K562 (cell line): ENCODE data around the gene CNPY2. TPM values are rescaled to one million over a fixed set of nuclear protein-coding genes. Genes with fewer than 3 reads are reported as not detected.

ENCODE experiments used
- CHAMP1 ChIP-seq: fragments of 450-650 bp; IDR thresholded peaks from 2 replicates; pipeline ENCODE4 v1.6.1; 2016; ENCODE audit warnings: mild to moderate bottlenecking
- DACH1 ChIP-seq: fragments of 450-650 bp; IDR thresholded peaks from 2 replicates; pipeline ENCODE4 v1.6.1; 2018; ENCODE audit not compliant: partially characterized antibody
- HCFC1 ChIP-seq: IDR thresholded peaks from 2 replicates; pipeline ENCODE4 v1.6.1; 2012; ENCODE audit warnings: low read depth, low read length, improper control_type of control experiment
- LARP7 ChIP-seq: fragments of 450-650 bp; IDR thresholded peaks from 2 replicates; pipeline ENCODE4 v1.6.1; 2016
- MGA ChIP-seq: fragments of 450-650 bp; IDR thresholded peaks from 2 replicates; pipeline ENCODE4 v1.6.1; 2016; ENCODE audit warnings: mild to moderate bottlenecking, moderate library complexity
- RB1 ChIP-seq: fragments of 450-650 bp; IDR thresholded peaks from 2 replicates; pipeline ENCODE4 v1.6.1; 2017; ENCODE audit warnings: low read depth, mild to moderate bottlenecking
- RNF2 ChIP-seq: sonication (generic); IDR thresholded peaks from 2 replicates; pipeline ENCODE4 v1.6.1; 2016
- SREBF2 ChIP-seq: sonication (generic); formaldehyde crosslinking; IDR thresholded peaks from 2 replicates; pipeline ENCODE4 v1.4.0; 2020; ENCODE audit warnings: mild to moderate bottlenecking, missing genetic modification reagents
- ZBTB49 ChIP-seq: sonication (generic); formaldehyde crosslinking; IDR thresholded peaks from 2 replicates; pipeline ENCODE4 v1.8.0; 2022; ENCODE audit warnings: missing genetic modification reagents, mild to moderate bottlenecking, borderline replicate concordance
- polyA plus RNA-seq, 8 experiments: library from polyadenylated mRNA; depleted of rRNA in 4 of 8; stranded (reverse) in 5 of 8; unstranded in 3 of 8; fragments of >200 nt; fragmentation: Nextera tagmentation in 2 of 8; fragmentation: Illumina TruSeq in 1 of 8; extraction: Ambion mirVana in 2 of 8; extraction: Trizol in 1 of 8; gene quantifications; 2 replicates each; pipeline versions ENCODE4 v1.2.1 to v1.2.3, GENCODE V29; 2011 to 2014; ENCODE audit warnings: inconsistent platforms in 1 of 8, missing spikeins in 1 of 8
- total RNA-seq, 7 experiments: library from RNA; depleted of rRNA in 6 of 7; stranded (reverse); fragments of >200 nt in 6 of 7; fragmentation: Illumina TruSeq in 2 of 7; extraction: Trizol in 2 of 7; gene quantifications; 2 replicates each; pipeline versions ENCODE4 v1.2.1 to v1.2.3, GENCODE V29; 2011 to 2021; ENCODE audit warnings: low replicate concordance in 1 of 7

The CNPY2 gene
- total and polyA plus RNA-seq, 9 of the 15 experiments (the other 6 are each of a cell fraction or from before 2014, with no cell fraction given): 33.8 to 190 (median 138) TPM

- peak; percentile 38 for TF ChIP-seq MGA
- TF ChIP-seq HCFC1: peak; percentile 55; the same call in 1 of the 2 replicates
- no peak for TF ChIP-seq LARP7
- no peak for TF ChIP-seq RB1
- TF ChIP-seq ZBTB49 (CRISPR knock-in tag): no peak
- no peak for TF ChIP-seq SREBF2 (CRISPR knock-in tag)
- peak; percentile 83 for TF ChIP-seq DACH1
- peak; percentile 69; the same call in 1 of the 2 replicates for TF ChIP-seq RNF2
- no peak for TF ChIP-seq CHAMP1
Observed at GRCh38 chr12:56336361-56337167, 20.8 kb upstream of the CNPY2 start (continued).
